ENCODE results near the gene JARID2. TPM values are rescaled to one million over a fixed set of nuclear protein-coding genes. Genes with fewer than 3 reads are reported as not detected.

The JARID2 gene
- total RNA-seq, 1 experiment from 2014 or later: 23.6 TPM

DNA sequence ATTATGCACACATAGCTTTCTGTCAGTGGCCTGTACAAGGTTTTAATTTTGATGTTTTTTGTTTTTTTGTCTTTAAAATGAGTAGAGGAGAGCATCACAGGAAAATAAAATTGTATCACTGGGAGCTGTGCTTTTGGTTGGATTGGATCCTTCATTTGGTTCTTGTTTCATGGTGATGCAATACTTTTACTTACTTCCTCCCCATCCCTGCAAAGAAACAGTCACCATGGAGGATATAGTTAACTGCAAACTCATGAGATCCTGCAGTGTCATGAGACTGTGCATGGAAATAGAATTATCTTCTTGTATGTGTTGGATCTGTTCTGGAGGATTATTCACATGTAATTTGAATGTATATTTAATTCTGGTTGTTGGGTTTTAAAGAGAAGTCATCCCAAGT lies 122.3 kb downstream of the JARID2 start:
- no TSS peak for BruUV-seq (replicated peaks)

More for the DNA sequence above, 122.3 kb downstream of the JARID2 start:
- Histone ChIP-seq H3K4me3 (replicated peaks in 1 of 2; ENCODE audit: low read depth in 1 of 2, low read length in 2 of 2) (no peak overlapping the region), H3K4me1 (ENCODE audit: control insufficient read depth in 1 of 2, insufficient read depth in 2 of 2, low read length in 2 of 2) (peaks cover 0 to 5% of the 10 kb centered on the region in 2 experiments; a peak in 1 of 4 replicates), H3K27ac (ENCODE audit: low read depth, low read length) (no peak overlapping the region), H2AFZ (ENCODE audit: low read depth, low read length, poor library complexity, severe bottlenecking) (no peak overlapping the region), H3K27me3 (ENCODE audit: insufficient read depth, low read length) (no peaks in the 10 kb centered on the region), H3K4me2 (ENCODE audit: low read length) (no peak overlapping the region), H3K79me2 (ENCODE audit: insufficient read depth, low read length) (peaks cover 76% of the 10 kb centered on the region), H3K9ac (ENCODE audit: low read length) (no peak overlapping the region), H3K9me2 (ENCODE audit: insufficient read depth) (no peaks in the 10 kb centered on the region), H3K36me3 (ENCODE audit: control insufficient read depth in 1 of 2, insufficient read depth in 2 of 2, low read length in 2 of 2) (no peaks in the 10 kb centered on the region), H3K9me3 (ENCODE audit: control insufficient read depth in 1 of 2, insufficient read depth in 1 of 2, low read depth in 1 of 2, low read length in 2 of 2) (no peaks in the 10 kb centered on the region), H4K20me1 (ENCODE audit: insufficient read depth) (no peaks in the 10 kb centered on the region)
- intact Hi-C loops (cut with micrococcal nuclease): no loop called here
- CTCF ChIA-PET: no interaction called here
- no peak for DNase-seq (ENCODE audit: low read depth, low spot score)
- no peak for ATAC-seq
- POLR2A ChIA-PET: no interaction called here
- RAD21 ChIA-PET (ENCODE audit: low non-redundant PET in 1 of 2, low total read pairs in 2 of 2, uncharacterized antibody in 2 of 2, unreplicated experiment in 2 of 2): no interaction called here
- TF ChIP-seq EGR1 (IDR thresholded peaks at IDR 0.05; ENCODE audit: low read depth) (no peak), SRF (IDR thresholded peaks at IDR 0.05; ENCODE audit: low read depth) (no peak), ZNF274 (IDR thresholded peaks at IDR 0.05; ENCODE audit: low read depth, low read length) (no peak), REST (IDR thresholded peaks at IDR 0.05; ENCODE audit: low read depth) (no peak), MAX (IDR thresholded peaks at IDR 0.05) (no peak), CTCF (IDR thresholded peaks at IDR 0.05 in 2 of 3, conservative IDR thresholded peaks at IDR 0.05 in 1 of 3; ENCODE audit: borderline replicate concordance in 1 of 3, insufficient read depth in 1 of 3, low read depth in 2 of 3, low read length in 2 of 3) (no peak), EZH2phosphoT487 (IDR thresholded peaks at IDR 0.05; ENCODE audit: borderline replicate concordance) (no peak), ZFX (IDR thresholded peaks at IDR 0.05) (no peak), RAD21 (IDR thresholded peaks at IDR 0.05; ENCODE audit: low read depth) (no peak), POLR2AphosphoS5 (IDR thresholded peaks at IDR 0.05; ENCODE audit: low read depth, low read length) (no peak), CEBPB (IDR thresholded peaks at IDR 0.05; ENCODE audit: low read depth) (no peak), SIN3A (IDR thresholded peaks at IDR 0.05; ENCODE audit: low read depth) (no peak), ELF1 (IDR thresholded peaks at IDR 0.05; ENCODE audit: borderline replicate concordance, low read depth) (no peak), YY1 (IDR thresholded peaks at IDR 0.05; ENCODE audit: extremely low read depth, insufficient replicate concordance, low read depth, low read length) (no peak), ZBTB33 (IDR thresholded peaks at IDR 0.05; ENCODE audit: extremely low read depth, insufficient replicate concordance, low read length) (no peak), CBX3 (IDR thresholded peaks at IDR 0.05; ENCODE audit: low read depth) (no peak)
- TF ChIP-seq, protein P1, sequence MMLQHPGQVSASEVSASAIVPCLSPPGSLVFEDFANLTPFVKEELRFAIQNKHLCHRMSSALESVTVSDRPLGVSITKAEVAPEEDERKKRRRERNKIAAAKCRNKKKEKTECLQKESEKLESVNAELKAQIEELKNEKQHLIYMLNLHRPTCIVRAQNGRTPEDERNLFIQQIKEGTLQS (IDR thresholded peaks at IDR 0.05): no peak
